ENCODE data around the gene EYA4.
"Not testable (repeated sequence)": the region's sequence is repeated elsewhere in the genome, so short reads cannot be mapped to it uniquely, and the experiment has no call there.

Gene EYA4

DNA sequence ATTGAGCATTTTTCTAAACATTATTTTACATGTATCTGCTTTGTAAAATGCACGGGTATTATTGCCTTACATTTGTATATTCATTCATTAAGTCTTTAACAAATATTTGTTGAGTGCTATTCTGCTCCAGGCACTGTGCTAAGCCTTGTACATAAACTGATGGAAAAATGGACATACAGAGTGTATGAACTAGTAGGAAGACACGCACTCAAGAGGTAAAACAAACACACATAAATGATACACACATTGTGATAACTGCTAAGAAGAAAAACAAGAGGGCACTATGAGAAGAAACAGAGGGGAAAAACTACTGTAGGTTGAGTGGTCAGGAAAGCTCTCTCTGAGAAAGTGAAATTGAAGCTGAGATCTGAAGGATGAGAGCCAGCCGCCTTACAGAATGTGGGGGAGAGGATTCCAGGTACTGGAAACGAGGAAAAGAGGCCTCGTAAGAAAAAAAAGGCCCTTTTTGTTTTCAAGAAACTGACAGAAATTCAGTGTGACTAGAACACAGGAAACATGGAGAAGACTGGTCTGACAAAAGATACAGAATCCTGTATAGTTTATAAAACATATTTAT is 117.5 kb downstream of the EYA4 start:
- no peak for DNase-seq

DNA sequence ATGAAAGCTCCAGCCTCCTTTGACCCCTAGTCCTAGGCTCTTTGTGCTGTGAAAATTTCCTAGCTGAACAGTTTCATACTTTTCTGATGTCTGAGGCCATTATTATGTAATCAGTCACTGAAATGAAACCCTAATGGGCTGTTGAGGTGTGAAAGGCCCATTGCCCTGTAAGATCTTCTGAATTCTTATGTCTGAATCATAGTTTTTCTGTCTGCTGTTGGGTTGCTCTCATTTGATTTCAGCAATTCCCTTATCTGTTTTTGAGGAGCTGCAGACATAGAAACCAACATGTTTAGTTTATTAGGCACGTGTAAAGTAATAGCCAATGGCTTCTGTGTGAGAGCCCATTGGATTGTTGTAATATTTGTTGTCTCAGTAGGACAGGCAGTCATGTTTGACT is 118.1 kb downstream of the EYA4 start:
- no peak for DNase-seq

DNA sequence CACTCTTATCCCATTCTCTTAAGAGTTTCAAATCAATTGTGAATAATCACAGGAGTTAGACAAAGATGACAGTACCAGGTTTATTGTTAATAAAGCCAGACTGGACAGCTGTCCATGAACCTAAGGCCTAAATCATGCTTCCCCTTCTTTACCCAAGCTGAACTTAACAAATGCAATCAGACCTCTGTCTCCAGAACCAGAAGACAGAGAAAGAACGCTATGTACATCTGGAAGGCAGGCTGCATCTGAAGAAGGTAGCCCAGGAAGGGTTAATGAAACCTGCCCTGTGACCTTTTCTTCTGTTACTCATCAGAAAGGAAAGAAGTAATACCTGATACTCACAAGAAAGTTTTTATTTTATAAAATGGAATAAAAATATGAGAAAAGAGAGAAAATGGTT is 118.6 kb downstream of the EYA4 start:
- DNase-seq, result no peak

DNA sequence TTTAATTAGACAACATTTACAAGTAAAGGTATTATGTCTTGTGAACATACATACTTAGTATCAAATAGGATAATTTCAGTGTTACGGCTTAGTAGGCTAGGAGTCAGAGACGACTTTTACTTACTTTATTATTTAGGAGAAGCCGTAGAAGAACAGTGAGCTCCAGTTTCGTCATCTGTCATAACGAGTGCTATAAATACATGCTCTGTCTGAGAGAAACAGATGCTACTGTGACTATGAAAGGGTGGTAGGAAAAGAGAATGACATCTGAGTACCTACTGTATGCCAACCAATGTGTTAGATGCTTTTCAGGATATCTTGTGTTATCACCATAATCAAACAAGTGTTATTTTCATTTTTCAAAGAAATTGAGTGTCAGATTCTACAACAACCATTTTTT is 119.0 kb downstream of the EYA4 start:
- no peak for DNase-seq

DNA sequence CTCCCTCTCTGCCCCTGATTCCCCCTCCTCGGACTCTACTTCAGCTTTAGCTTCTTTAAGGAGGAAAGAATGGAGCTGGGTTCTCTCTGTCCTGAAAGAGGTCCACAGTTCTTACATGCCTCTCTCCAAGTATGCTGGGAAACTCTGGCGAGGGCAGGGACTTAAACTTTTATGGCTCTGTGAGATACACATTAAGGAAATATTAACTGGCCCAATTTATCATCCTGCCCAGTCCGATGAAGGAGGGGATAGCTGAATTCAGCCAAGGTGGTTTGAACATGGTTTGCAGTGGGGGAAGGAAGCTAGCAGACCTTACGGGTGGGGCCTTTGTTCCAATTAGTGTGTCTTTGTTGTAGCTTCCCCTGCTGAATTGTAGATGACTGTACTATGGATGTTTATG is 121.7 kb downstream of the EYA4 start:
- DNase-seq, result no peak

DNA sequence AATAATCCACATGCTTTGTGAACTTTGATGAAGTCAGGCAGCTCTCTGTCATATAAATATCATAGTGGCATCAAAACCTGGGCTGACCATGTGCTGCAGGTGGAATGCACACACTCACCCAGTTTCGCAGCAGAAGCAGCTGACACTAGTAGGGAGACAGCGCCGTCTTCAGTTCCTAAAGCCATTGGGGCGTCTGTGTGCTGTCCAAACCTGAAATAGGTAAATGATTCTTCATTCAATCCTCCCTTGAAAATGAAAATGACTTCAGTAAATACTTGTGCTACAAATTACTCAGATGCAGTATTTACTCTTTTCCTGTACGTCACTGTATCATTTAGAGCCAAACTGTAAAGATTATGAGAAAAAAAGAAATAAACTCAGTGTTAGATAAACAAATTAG is 127.5 kb downstream of the EYA4 start:
- DNase-seq, result no peak

DNA sequence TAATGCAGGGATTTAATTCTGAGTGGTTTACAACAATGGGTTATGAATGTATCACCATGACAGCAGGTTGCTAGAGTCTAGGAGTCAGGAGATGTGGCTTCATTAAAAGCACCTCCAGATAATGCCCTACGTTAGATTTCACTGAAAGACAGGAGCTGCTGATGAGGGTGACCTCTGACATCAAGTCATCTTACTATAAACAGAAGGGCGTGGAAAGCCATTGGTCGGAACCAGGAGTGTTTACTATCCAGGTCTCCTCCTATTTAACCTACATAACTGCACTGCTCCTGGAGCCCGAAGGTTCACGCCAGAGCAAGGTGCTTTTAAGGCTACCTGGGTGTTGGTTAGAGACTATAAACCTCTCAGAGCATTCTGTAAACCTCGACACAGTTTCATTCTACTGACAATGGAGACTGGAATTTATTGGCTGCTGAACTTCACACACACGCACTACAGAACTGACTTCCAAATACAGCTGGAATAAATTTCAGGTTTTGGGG is 128.7 kb downstream of the EYA4 start:
- DNase-seq, result no peak

DNA sequence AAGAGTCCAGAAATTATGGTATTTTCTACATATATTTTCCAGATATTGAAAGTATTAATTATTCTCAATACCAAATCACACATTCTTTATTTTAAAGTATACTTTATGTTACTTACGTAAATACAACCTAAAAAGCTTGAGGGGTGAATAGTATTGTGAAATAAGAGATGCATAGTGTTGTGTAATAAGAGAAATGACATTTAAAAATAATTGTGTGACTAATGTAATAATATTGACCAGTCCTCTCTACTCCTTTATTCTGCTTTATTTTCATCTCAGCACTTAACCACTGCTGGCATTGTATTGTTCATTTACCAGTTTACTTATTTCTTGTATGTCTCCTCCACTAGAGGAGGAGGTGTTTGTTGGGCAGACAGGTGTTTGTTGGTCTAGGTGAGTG is 135.6 kb downstream of the EYA4 start:
- DNase-seq, result no peak

DNA sequence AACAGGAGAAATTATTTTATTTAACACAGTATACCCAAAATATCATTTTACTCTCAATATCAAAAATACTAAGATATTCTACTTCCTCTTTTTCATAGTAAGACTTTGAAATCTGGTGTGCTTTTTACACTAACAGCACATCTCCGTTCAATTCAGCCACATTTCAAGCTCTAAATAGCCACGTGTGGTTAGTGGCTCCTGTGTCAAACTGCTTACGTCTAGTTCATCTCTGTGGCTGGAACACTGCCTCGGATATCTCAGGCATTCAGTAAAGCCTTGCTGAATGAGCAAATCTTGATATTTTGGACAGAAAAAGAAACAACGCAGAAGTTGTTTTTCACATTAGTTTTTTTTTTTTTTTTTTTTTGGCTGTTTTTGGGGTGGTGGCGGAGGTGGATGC is 136.1 kb downstream of the EYA4 start:
- DNase-seq, result no peak

DNA sequence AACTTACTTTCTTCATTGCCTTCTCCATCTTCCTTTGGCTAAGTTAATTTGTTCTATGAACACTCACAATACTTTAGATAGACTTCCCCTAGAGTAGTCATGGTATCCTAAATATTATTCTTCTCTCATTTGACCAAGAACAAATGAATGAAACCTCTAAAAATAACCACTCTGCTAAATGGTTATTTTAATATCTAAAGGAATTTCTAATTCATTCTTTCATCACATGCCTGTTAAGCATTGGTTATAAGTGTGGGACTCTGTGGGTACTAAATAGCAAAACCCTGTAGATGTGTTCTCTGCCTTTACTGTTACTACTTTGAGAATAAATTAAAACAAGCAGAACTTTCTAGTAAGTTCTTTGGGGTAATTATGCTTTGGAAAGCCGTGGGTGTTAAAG is 138.9 kb downstream of the EYA4 start:
- no peak for DNase-seq

DNA sequence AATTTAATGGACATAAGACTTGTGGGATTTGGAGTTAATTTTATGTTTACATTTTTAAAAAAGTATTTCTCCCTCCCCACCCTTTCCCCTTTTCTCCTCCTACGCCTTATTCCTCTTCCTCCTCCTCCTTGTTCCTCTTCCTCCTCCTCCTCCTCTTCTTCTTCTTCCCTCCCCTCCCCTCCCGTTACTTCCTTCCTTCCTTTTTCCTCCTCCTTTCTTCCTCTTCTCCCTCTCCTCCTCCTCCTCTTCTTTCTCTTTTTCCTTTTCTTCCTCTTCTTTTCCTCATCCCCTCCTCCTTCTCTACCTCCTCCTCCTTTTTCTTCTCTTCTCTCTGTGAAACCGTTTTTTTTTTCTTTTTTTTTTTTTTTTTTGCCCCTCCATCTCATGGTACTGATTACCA is 139.6 kb downstream of the EYA4 start:
- no peak for DNase-seq

DNA sequence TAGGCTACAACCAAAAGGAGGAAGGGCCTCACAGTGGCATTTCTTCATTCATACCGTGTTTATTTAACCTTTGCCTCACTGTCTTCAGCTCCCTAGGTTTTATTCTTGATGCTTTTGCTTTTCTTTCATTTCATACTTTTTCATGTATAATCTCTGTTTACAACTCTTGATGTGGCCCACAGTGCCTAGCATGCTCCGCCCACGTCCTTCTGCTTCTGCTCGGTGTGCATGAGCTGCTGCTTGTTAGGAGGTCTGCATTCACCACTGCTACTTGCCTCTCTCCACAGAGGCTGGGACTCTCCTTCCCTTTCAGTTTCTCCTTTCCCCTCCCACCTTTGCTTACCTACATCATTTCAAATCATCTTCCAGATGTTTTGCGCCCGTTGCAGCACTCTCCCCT is 147.6 kb downstream of the EYA4 start:
- DNase-seq, result no peak

DNA sequence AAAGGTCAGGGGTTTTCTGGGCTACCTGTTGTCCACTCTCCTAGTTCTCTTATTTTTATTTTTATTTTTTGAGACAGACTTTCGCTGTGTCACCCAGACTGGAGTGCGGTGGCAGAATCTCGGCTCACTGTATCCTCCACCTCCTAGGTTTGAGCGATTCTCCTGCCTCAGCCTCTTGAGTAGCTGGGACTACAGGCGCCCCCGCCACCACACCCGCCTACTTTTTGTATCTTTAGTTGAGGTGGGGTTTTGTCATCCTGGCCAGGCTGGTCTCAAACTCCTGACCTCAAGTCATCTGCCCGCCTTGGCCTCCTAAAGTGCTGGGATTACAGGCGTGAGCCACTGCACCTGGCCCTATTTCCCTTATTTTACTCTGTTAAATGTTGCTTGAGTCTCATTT is 149.0 kb downstream of the EYA4 start:
- no peak for DNase-seq

DNA sequence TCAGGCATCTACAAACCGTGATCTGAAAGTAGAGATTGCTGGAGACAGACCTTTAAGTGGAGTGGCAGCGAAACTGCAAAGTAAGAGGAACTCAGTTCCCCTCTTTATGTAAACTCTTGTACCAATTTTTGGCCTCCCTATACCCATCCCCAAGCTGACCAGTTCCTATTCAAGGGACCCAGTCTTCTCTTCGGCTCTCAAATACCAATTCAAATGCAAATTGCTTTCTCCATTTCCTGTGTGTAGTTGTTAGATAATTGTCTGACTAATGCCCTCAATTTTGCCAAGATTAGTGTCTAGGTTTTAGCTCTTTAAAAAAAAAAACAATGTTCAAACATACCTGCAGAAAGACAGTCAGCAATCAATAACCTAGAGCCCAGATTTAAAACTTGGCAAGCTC is 150.9 kb downstream of the EYA4 start:
- no peak for DNase-seq

DNA sequence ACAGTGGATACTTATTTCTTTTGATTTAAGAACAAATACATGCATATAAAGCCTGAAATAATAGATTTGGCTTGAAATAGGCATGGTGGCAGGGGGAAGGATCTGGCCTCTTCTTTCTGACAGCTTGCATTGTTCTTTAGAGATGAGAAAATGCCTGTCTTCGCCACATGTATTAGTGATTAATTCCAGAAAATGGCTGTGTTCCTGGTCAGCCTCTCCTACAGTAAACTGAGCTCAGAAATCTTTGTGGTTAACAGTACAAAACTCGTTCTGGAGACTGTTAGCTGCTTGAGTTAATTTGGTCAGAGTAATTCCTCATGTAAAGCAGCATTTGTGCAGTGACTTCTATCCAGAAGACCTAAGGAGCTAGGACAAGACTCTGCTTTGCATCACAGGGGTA is 151.5 kb downstream of the EYA4 start:
- DNase-seq, result no peak

DNA sequence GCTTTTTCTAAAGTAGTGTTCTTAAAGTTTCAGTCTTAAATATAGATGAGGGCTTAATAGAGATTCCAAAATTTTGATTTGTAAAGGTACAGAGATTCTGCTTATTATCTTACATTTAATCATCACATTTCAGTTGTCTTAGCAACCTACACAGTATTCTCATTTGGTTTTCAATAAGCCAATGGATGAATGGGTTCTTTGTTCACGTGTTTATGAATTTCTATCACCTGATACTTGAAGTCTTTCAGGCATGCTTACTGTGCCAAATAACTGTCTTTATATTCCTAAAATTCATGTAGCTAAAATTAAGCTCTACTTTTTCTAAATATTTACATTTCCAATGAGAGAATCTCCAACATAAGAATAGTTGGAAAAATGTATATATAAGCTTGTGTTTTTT is 152.7 kb downstream of the EYA4 start:
- no peak for DNase-seq

DNA sequence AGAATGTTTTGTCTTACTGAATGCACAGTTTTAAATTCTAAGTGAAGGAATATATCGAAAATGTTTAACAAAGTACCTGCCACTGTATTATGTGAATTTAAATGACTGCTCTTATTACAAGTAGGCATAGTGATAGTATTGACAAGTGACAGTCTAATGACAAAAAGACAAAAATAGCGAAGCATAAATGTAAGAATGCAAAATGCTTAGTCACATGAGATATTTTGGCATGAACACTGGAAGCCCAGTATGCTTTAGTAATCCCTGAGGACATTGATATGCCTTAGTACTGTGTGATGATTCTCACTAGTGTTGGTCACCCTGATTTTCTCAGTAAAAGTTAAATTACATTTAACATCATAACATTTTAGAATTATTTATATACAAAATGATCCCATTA is 153.5 kb downstream of the EYA4 start:
- no peak for DNase-seq

DNA sequence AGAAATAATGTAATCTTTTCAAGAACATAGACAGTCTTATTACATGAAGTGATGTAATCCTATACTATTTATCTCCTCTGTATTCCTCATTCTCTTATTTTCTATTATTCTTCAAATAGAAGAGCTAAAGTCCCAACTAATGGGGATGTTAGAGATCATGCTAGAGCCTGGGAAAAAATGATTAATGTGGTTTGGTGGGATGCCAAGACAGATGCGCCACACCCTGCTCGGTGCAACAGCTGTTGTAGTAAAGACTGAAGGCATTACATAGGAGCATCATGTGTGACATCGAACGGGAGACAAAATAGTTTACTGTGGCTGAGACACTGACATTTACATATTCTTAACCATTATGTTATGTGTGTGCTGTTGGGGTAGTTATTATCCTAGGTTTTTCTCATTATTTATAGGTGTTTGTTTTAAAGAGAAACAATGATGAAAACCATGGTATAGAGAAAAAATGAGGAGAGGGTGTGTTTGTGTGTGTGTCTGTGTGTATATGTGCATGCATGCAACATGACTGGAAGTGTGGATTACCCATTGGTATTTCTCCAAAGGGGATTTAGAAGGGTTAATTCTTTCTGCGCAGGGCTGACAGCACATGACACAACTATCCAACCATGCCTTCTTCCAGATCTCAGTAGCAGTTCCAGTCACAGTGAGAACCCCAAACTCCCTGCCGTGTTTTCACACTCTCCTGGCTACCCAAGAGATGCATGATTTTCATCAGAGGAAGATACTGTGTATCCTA is 155.3 kb downstream of the EYA4 start:
- DNase-seq, result no peak

DNA sequence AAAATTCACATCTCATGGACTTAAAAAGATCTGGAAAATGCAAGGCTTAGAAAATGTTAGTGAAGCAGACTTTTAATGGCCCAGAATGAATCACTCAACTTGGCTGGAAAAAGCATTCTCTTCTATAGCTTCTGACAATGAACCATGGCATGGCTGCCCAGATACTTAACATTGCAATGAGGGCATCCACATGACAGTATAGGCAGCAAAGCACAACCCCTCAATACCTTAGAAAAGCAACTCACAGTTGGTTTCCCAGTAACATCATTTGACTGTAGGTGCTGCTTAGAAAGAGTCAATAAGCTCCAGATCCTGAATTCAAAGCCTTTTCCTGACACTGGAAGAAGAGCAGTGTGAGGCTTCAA is 155.8 kb downstream of the EYA4 start:
- no peak for DNase-seq

DNA sequence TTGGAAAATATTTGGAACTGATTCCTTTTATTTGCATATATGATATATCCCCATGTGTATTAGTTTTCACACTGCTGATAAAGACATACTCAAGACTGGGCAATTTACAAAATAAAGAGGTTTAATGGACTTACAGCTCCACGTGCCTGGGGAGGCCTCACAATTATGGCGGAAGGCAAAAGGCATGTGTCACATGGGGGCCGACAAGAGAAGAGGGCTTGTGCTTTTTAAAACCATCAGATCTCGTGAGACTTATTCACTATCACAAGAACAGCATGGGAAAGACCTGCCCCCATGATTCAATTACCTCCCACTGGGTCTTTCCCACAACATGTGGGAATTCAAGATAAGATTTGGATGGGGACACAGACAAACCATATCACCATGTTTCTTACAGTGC is 156.4 kb downstream of the EYA4 start:
- not testable (repeated sequence) for DNase-seq

DNA sequence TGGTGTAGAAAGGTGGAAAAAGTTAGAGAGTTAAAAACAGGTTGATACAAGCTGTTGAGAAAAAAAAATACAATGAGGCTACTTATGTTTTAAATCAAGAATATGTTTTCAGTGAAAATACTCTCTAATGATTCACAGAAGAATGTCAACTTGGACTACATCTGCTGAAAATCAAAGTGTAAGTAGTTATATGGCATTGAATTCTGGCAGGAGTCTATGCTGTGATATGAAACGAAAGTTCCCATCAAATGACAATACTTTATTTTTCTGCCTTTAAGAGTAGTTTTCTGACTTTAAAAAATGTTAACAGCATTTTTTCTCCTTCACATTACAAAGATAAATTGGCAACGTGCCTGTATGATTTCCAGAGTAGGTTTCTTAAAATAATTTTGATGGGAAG is 158.3 kb downstream of the EYA4 start:
- no peak for DNase-seq

DNA sequence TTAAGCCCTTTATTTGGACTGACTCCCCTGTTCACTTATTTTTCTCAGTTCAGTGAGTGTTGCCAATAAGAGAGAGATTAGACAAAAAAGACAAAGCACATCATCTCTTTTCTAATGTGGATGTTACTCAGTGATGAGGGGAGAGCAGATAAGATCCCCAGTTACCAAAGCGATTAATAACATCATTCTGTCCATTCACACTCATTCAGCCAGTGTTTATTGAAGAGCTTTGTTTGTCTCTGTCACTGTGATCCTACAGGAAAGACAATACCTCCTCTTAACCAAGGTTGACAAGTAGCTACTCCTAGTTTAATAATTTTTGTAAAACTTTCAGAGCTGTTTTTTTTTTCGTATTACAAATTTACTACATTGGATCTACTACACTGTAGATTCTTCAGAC is 163.0 kb downstream of the EYA4 start:
- DNase-seq, result no peak

DNA sequence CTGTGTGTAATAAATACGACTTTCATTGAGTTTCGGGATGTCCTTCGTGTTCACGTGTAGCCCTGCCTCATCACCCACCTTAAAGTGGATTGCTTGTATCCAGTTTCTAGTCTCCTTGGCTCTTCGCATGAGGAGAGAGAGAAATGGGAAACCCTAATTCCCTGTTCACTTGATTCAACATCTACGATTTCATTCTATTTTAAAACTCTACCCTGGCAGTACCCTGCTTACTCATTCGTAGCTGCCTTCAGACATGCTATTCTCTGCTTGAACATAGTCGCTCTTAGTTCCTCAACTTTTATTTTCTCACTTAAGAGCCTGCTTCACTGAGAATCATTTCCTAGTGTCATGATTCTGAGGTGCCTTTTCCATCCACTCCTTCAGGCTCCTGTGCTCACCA is 163.6 kb downstream of the EYA4 start:
- DNase-seq, result no peak

DNA sequence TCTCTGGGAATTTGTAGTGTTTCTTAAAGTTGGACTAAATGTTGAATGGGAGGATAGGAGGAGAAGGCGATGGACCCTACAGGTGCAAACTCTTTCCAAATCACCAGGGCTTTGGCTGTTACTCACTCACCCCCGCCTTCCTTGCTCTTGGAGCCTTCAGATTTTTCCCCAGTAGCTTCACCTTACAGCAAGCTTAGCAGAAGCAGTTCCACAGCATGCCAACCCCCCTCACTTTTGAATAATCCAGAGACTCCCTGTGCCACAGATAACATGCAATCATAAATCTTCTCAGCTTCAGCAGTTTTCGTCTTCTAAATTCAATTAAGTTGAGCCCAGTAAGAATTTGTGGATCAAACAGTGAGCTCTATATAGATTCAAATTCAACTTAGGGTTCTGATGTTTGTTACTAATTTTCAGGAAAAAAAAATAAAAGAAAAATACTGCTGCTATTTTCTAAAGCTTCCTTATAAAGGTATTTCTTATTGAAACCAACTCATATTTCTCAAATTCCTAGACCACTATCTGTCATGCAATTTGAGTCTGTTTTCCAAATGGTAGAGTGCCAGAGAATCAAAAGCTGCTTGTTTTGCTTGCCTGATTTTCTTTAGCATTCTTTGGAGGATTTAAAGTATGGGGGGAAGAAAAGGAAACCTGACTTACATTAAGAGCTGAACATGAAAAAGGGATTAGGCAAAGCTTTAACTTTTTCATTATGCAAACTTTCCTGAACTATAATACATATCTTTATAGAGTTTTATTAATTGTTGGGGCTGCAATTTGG is 166.4 kb downstream of the EYA4 start:
- DNase-seq, result no peak

Measured in SW 1271 (cell line).